PFSK-1 (cell line): Measurements from ENCODE around the gene TSC22D2.

Source experiments
- FOXP2 ChIP-seq: optimal IDR thresholded peaks from 2 replicates; pipeline ENCODE3; 2011; ENCODE audit warnings: borderline replicate concordance, control low read depth, inconsistent platforms; ENCODE audit not compliant: insufficient read depth; ENCODE audit errors: extremely low read length, extremely low read depth
- POLR2AphosphoS5 ChIP-seq: IDR thresholded peaks from 2 replicates; pipeline ENCODE4 v1.6.1; 2012; ENCODE audit warnings: low read depth, mild to moderate bottlenecking, control low read depth, low read length, moderate library complexity
- SIN3A ChIP-seq: IDR thresholded peaks from 2 replicates; pipeline ENCODE4 v1.6.1; 2012; ENCODE audit warnings: mild to moderate bottlenecking, low read length, moderate library complexity, borderline replicate concordance; ENCODE audit not compliant: insufficient read depth
- TAF1 ChIP-seq: IDR thresholded peaks from 2 replicates; pipeline ENCODE4 v1.6.1; 2012; ENCODE audit warnings: low read length, control low read depth, borderline replicate concordance; ENCODE audit not compliant: insufficient read depth
- TF ChIP-seq, protein P1 (sequence below), 2 experiments: IDR thresholded peaks; 2 replicates each; pipeline versions ENCODE4 v1.6.1 to v1.8.0; 2011 to 2012; ENCODE audit warnings: low read depth in 2 of 2, low read length in 2 of 2, control low read depth in 1 of 2, inconsistent platforms in 1 of 2, mild to moderate bottlenecking in 1 of 2, moderate library complexity in 1 of 2; ENCODE audit not compliant: insufficient read depth in 1 of 2

DNA sequence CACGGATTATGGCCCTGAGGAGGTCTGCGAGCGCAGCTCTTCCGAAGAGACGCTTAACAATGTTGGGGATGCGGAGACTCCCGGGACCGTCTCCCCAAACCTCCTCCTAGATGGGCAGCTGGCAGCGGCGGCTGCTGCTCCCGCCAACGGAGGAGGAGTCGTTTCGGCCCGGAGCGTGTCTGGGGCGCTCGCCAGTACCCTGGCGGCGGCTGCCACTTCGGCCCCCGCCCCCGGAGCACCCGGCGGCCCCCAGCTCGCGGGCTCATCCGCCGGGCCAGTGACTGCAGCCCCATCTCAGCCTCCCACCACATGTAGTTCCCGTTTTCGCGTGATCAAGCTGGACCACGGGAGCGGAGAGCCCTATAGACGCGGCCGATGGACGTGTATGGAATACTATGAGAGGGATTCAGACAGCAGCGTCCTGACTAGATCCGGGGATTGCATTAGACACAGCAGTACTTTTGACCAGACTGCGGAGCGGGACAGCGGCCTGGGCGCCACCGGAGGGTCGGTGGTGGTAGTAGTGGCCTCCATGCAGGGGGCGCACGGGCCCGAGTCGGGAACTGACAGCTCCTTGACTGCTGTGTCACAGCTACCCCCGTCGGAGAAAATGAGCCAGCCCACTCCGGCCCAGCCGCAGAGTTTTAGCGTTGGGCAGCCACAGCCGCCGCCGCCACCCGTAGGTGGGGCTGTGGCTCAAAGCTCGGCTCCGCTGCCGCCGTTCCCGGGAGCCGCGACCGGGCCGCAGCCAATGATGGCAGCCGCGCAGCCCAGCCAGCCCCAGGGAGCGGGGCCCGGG, 1.6 kb downstream of the TSC22D2 start:
- TF ChIP-seq POLR2AphosphoS5 (no peak), TAF1 (no peak), SIN3A (no peak), FOXP2 (no peak)
- TF ChIP-seq, protein P1, sequence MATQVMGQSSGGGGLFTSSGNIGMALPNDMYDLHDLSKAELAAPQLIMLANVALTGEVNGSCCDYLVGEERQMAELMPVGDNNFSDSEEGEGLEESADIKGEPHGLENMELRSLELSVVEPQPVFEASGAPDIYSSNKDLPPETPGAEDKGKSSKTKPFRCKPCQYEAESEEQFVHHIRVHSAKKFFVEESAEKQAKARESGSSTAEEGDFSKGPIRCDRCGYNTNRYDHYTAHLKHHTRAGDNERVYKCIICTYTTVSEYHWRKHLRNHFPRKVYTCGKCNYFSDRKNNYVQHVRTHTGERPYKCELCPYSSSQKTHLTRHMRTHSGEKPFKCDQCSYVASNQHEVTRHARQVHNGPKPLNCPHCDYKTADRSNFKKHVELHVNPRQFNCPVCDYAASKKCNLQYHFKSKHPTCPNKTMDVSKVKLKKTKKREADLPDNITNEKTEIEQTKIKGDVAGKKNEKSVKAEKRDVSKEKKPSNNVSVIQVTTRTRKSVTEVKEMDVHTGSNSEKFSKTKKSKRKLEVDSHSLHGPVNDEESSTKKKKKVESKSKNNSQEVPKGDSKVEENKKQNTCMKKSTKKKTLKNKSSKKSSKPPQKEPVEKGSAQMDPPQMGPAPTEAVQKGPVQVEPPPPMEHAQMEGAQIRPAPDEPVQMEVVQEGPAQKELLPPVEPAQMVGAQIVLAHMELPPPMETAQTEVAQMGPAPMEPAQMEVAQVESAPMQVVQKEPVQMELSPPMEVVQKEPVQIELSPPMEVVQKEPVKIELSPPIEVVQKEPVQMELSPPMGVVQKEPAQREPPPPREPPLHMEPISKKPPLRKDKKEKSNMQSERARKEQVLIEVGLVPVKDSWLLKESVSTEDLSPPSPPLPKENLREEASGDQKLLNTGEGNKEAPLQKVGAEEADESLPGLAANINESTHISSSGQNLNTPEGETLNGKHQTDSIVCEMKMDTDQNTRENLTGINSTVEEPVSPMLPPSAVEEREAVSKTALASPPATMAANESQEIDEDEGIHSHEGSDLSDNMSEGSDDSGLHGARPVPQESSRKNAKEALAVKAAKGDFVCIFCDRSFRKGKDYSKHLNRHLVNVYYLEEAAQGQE (IDR thresholded peaks at IDR 0.05; ENCODE audit: insufficient read depth in 1 of 2, low read depth in 2 of 2, low read length in 2 of 2): no peak
